ENCODE measurements around the gene ZMYM4. TPM values are rescaled to one million over a fixed set of nuclear protein-coding genes. Genes with fewer than 3 reads are reported as not detected.

ZMYM4 gene
- polyA plus RNA-seq, 3 donors = 12.3 to 31.8 (median 26.0) TPM

- DNase-seq = peak in 1 of 3 donors; percentile 48
- Mint-ChIP-seq H3K9me3 (peaks cover 0 to 3% (median 0%) of the 10 kb centered on the region in 7 donors), H3K4me1 (no peaks in the 10 kb centered on the region), H3K27ac (peak overlapping the region in 1 of 7 donors; percentile 89), H3K4me3 (no peak overlapping the region), H3K36me3 (peaks cover 20 to 31% of the 10 kb centered on the region in 2 donors), H3K27me3 (ENCODE audit: low read depth in 3 of 3) (no peaks in the 10 kb centered on the region)
- TF ChIP-seq, protein P1, sequence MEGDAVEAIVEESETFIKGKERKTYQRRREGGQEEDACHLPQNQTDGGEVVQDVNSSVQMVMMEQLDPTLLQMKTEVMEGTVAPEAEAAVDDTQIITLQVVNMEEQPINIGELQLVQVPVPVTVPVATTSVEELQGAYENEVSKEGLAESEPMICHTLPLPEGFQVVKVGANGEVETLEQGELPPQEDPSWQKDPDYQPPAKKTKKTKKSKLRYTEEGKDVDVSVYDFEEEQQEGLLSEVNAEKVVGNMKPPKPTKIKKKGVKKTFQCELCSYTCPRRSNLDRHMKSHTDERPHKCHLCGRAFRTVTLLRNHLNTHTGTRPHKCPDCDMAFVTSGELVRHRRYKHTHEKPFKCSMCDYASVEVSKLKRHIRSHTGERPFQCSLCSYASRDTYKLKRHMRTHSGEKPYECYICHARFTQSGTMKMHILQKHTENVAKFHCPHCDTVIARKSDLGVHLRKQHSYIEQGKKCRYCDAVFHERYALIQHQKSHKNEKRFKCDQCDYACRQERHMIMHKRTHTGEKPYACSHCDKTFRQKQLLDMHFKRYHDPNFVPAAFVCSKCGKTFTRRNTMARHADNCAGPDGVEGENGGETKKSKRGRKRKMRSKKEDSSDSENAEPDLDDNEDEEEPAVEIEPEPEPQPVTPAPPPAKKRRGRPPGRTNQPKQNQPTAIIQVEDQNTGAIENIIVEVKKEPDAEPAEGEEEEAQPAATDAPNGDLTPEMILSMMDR (IDR thresholded peaks at IDR 0.05) = no peak
- Histone ChIP-seq H3K36me3 (replicated peaks in 1 of 2; ENCODE audit: control insufficient read depth in 1 of 2, insufficient read depth in 2 of 2, low read length in 2 of 2) (peaks cover 0 to 6% of the 10 kb centered on the region in 2 donors), H3K79me2 (ENCODE audit: insufficient read depth, low read length) (peaks cover 55% of the 10 kb centered on the region), H4K20me1 (ENCODE audit: insufficient read depth, low read length) (no peaks in the 10 kb centered on the region), H3K27me3 (ENCODE audit: control insufficient read depth in 2 of 2, insufficient read depth in 2 of 2, low read length in 2 of 2) (no peaks in the 10 kb centered on the region), H3K9ac (ENCODE audit: insufficient read depth, low read length, poor library complexity, severe bottlenecking) (no peak overlapping the region), H3K4me1 (ENCODE audit: control insufficient read depth in 1 of 2, insufficient read depth in 2 of 2, low read length in 2 of 2) (peaks cover 100% of the 10 kb centered on the region in 2 donors), H3K9me3 (replicated peaks in 1 of 2; ENCODE audit: control insufficient read depth in 1 of 2, insufficient read depth in 1 of 2, low read length in 2 of 2) (no peaks in the 10 kb centered on the region), H2AFZ (ENCODE audit: insufficient read depth, low read depth, low read length, poor library complexity, severe bottlenecking) (no peak overlapping the region), H3K27ac (ENCODE audit: low read depth in 1 of 2, low read length in 2 of 2) (peak overlapping the region; percentile 44 to 92), H3K4me2 (replicated peaks; ENCODE audit: extremely low read depth, low read length, poor library complexity, severe bottlenecking) (peak overlapping the region; percentile 69), H3K4me3 (replicated peaks in 1 of 3; ENCODE audit: low read depth in 2 of 3, low read length in 3 of 3) (peak overlapping the region in 1 of 3 experiments; percentile 73)
- intact Hi-C loops (cut with micrococcal nuclease) = loop anchor here (5.0 to 10.0 kb wide), 3 partner anchors 93 to 108 kb away; partner anchors contain the start of genes KIAA0319L (in 2 of the 2) and NCDN (in 2 of the 2)
- 83% methylated on average over 3 of the region's 7 CpGs for WGBS (ENCODE audit: insufficient coverage)
These were observed 181.0 kb downstream of the ZMYM4 start for GRCh38 chr1:35449334-35450008.

GRCh38 chr1:35451125-35451528, 182.6 kb downstream of the ZMYM4 start:
- peak; percentile 56 to 73 (median 69) for DNase-seq
- intact Hi-C loops (cut with micrococcal nuclease) = loop anchor here in 1 of 2 donors (5.0 kb wide), 1 partner anchor 106 kb away; the partner anchor contains the start of genes KIAA0319L and NCDN
- H3K4me1 Mint-ChIP-seq = peaks cover 7% of the 10 kb centered on the region
- peak overlapping the region in 4 of 7 donors; percentile 92 to 96 (median 94) for H3K27ac Mint-ChIP-seq
- peaks cover 100% of the 10 kb centered on the region in 2 donors for H3K4me1 ChIP-seq (ENCODE audit: control insufficient read depth in 1 of 2, insufficient read depth in 2 of 2, low read length in 2 of 2)
- H2AFZ ChIP-seq (ENCODE audit: insufficient read depth, low read depth, low read length, poor library complexity, severe bottlenecking) = peak overlapping the region; percentile 20
- TF ChIP-seq, protein P1 (IDR thresholded peaks at IDR 0.05) = peak; percentile 77
- H3K4me2 ChIP-seq (replicated peaks; ENCODE audit: extremely low read depth, low read length, poor library complexity, severe bottlenecking) = peak overlapping the region; percentile 62
- no peak overlapping the region for H3K9ac ChIP-seq (ENCODE audit: insufficient read depth, low read length, poor library complexity, severe bottlenecking)
- no peaks in the 10 kb centered on the region for H3K9me3 ChIP-seq (replicated peaks in 1 of 2; ENCODE audit: control insufficient read depth in 1 of 2, insufficient read depth in 1 of 2, low read length in 2 of 2)
- peak overlapping the region in 1 of 3 experiments; percentile 45 for H3K4me3 ChIP-seq (replicated peaks in 1 of 3; ENCODE audit: low read depth in 2 of 3, low read length in 3 of 3)
- no peaks in the 10 kb centered on the region for H3K27me3 Mint-ChIP-seq (ENCODE audit: low read depth in 3 of 3)
- peaks cover 39% of the 10 kb centered on the region for H3K79me2 ChIP-seq (ENCODE audit: insufficient read depth, low read length)
- H4K20me1 ChIP-seq (ENCODE audit: insufficient read depth, low read length) = no peaks in the 10 kb centered on the region
- peaks cover 0 to 3% (median 0%) of the 10 kb centered on the region in 7 donors for H3K9me3 Mint-ChIP-seq
- H3K4me3 Mint-ChIP-seq = peak overlapping the region in 1 of 2 donors; percentile 70
- H3K27me3 ChIP-seq (ENCODE audit: control insufficient read depth in 2 of 2, insufficient read depth in 2 of 2, low read length in 2 of 2) = no peaks in the 10 kb centered on the region
- H3K27ac ChIP-seq (ENCODE audit: low read depth in 1 of 2, low read length in 2 of 2) = peak overlapping the region in 1 of 2 donors; percentile 92
- WGBS (ENCODE audit: insufficient coverage) = 25% methylated on average over 2 of the region's 3 CpGs
- H3K36me3 Mint-ChIP-seq = peaks cover 24 to 33% of the 10 kb centered on the region in 2 donors
- H3K36me3 ChIP-seq (replicated peaks in 1 of 2; ENCODE audit: control insufficient read depth in 1 of 2, insufficient read depth in 2 of 2, low read length in 2 of 2) = peaks cover 0 to 6% of the 10 kb centered on the region in 2 donors

Data from CD14-positive monocyte (primary cell).